ENCODE data around the gene KCNAB1. TPM values are rescaled to one million over a fixed set of nuclear protein-coding genes. Genes with fewer than 3 reads are reported as not detected.
A peak's percentile ranks its signal among the peaks of the same experiment; 100 is the strongest.

Gene KCNAB1
- total and polyA plus RNA-seq, 2 experiments from 2014 or later, result 0.80 to 1.4 TPM

GRCh38 chr3:156535798-156536197 lies 415.4 kb downstream of the KCNAB1 start:
- Histone ChIP-seq H2AFZ (no peak overlapping the region), H4K20me1 (ENCODE audit: insufficient read depth, poor library complexity, severe bottlenecking) (peaks cover 2% of the 10 kb centered on the region), H3K4me1 (ENCODE audit: insufficient read depth) (peaks cover 18% of the 10 kb centered on the region), H3K4me3 (no peak overlapping the region), H3K36me3 (replicated peaks; ENCODE audit: insufficient read depth, low read depth) (no peaks in the 10 kb centered on the region), H3K27me3 (no peaks in the 10 kb centered on the region), H3K27ac (peak overlapping the region; percentile 83), H3K9me3 (ENCODE audit: low read depth) (no peaks in the 10 kb centered on the region), H3K4me2 (no peak overlapping the region), H3K79me2 (no peaks in the 10 kb centered on the region), H3K9me2 (replicated peaks; ENCODE audit: insufficient read depth) (no peaks in the 10 kb centered on the region)
- no peak for DNase-seq (ENCODE audit: low spot score)
- WGBS (ENCODE audit: low lambda C conversion rate, missing lambda C conversion rate), result 93% methylated on average over 2 of the region's 2 CpGs
- TF ChIP-seq, protein P1, sequence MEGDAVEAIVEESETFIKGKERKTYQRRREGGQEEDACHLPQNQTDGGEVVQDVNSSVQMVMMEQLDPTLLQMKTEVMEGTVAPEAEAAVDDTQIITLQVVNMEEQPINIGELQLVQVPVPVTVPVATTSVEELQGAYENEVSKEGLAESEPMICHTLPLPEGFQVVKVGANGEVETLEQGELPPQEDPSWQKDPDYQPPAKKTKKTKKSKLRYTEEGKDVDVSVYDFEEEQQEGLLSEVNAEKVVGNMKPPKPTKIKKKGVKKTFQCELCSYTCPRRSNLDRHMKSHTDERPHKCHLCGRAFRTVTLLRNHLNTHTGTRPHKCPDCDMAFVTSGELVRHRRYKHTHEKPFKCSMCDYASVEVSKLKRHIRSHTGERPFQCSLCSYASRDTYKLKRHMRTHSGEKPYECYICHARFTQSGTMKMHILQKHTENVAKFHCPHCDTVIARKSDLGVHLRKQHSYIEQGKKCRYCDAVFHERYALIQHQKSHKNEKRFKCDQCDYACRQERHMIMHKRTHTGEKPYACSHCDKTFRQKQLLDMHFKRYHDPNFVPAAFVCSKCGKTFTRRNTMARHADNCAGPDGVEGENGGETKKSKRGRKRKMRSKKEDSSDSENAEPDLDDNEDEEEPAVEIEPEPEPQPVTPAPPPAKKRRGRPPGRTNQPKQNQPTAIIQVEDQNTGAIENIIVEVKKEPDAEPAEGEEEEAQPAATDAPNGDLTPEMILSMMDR (IDR thresholded peaks at IDR 0.05; ENCODE audit: poor library complexity), result no peak
- TF ChIP-seq EZH2 (IDR thresholded peaks at IDR 0.05; ENCODE audit: borderline replicate concordance) (no peak), EZH2phosphoT487 (IDR thresholded peaks at IDR 0.05; ENCODE audit: low read depth, severe bottlenecking, unreplicated experiment) (no peak)

GRCh38 chr3:156536524-156537316 lies 416.3 kb downstream of the KCNAB1 start:
- no peaks in the 10 kb centered on the region for H3K36me3 ChIP-seq (replicated peaks; ENCODE audit: insufficient read depth, low read depth)
- WGBS (ENCODE audit: low lambda C conversion rate, missing lambda C conversion rate), result 94% methylated on average over 6 of the region's 6 CpGs
- TF ChIP-seq EZH2phosphoT487 (IDR thresholded peaks at IDR 0.05; ENCODE audit: low read depth, severe bottlenecking, unreplicated experiment) (no peak), EZH2 (IDR thresholded peaks at IDR 0.05; ENCODE audit: borderline replicate concordance) (no peak)
- TF ChIP-seq, protein P1 (IDR thresholded peaks at IDR 0.05; ENCODE audit: poor library complexity), result no peak
- H3K79me2 ChIP-seq, result no peaks in the 10 kb centered on the region
- no peak for DNase-seq (ENCODE audit: low spot score)
- H3K4me2 ChIP-seq, result no peak overlapping the region
- H3K27me3 ChIP-seq, result no peaks in the 10 kb centered on the region
- H3K4me1 ChIP-seq (ENCODE audit: insufficient read depth), result peaks cover 18% of the 10 kb centered on the region
- H4K20me1 ChIP-seq (ENCODE audit: insufficient read depth, poor library complexity, severe bottlenecking), result peaks cover 4% of the 10 kb centered on the region
- H2AFZ ChIP-seq, result no peak overlapping the region
- H3K9me3 ChIP-seq (ENCODE audit: low read depth), result no peaks in the 10 kb centered on the region
- peak overlapping the region; percentile 83 for H3K27ac ChIP-seq
- H3K4me3 ChIP-seq, result no peak overlapping the region
- no peaks in the 10 kb centered on the region for H3K9me2 ChIP-seq (replicated peaks; ENCODE audit: insufficient read depth)

DNA sequence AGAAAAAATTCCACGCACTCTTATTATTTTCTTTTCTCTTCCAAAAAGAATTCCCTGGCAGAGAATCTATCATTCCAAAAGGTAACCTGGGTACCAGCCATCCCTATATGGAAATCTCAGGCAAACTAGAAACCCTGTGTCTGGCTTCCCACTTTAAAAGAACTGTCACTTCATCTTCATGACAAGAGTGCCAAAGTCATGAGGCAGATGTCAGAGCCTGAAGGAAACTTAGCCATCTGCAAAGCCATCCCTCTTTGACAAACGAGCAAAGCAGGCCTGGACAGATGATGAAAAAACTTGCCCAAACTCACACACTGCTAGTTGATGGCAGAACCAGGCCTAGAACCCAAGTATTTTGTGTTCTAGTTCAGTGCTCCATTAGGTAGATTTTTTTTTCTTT lies 418.7 kb downstream of the KCNAB1 start:
- no peak overlapping the region for H3K4me3 ChIP-seq
- no peak overlapping the region for H2AFZ ChIP-seq
- H4K20me1 ChIP-seq (ENCODE audit: insufficient read depth, poor library complexity, severe bottlenecking), result peaks cover 4% of the 10 kb centered on the region
- no peak overlapping the region for H3K27ac ChIP-seq
- H3K4me2 ChIP-seq, result no peak overlapping the region
- DNase-seq (ENCODE audit: low spot score), result no peak
- H3K9me3 ChIP-seq (ENCODE audit: low read depth), result no peaks in the 10 kb centered on the region
- no peaks in the 10 kb centered on the region for H3K79me2 ChIP-seq
- no peak for TF ChIP-seq EZH2phosphoT487 (IDR thresholded peaks at IDR 0.05; ENCODE audit: low read depth, severe bottlenecking, unreplicated experiment)
- TF ChIP-seq EZH2 (IDR thresholded peaks at IDR 0.05; ENCODE audit: borderline replicate concordance), result no peak
- TF ChIP-seq, protein P1 (IDR thresholded peaks at IDR 0.05; ENCODE audit: poor library complexity), result no peak
- H3K27me3 ChIP-seq, result no peaks in the 10 kb centered on the region
- H3K36me3 ChIP-seq (replicated peaks; ENCODE audit: insufficient read depth, low read depth), result no peaks in the 10 kb centered on the region
- no peaks in the 10 kb centered on the region for H3K9me2 ChIP-seq (replicated peaks; ENCODE audit: insufficient read depth)
- WGBS (ENCODE audit: low lambda C conversion rate, missing lambda C conversion rate), result 88% methylated on average over 2 of the region's 2 CpGs
- peaks cover 18% of the 10 kb centered on the region for H3K4me1 ChIP-seq (ENCODE audit: insufficient read depth)

All from hepatocyte (in vitro differentiated cells).